Caki2 (cell line): ENCODE data around the gene CCDC174. TPM values are rescaled to one million over a fixed set of nuclear protein-coding genes. Genes with fewer than 3 reads are reported as not detected.
"Not testable (repeated sequence)": the region's sequence is repeated elsewhere in the genome, so short reads cannot be mapped to it uniquely, and the experiment has no call there.

Experiments
- DNase-seq: peaks from one replicate; pipeline ENCODE4 v3.0.0-alpha.2; 2015; ENCODE audit warnings: low read depth
- in situ Hi-C: cut with HindIII; loops from 2 replicates; pipeline ENCODE4 v1.10.0; 2016; ENCODE audit warnings: low sequenced_read_pairs, low pct_unique_long_range_greater_than_20kb, mixed read lengths
- total RNA-seq: library from RNA; depleted of rRNA; stranded (reverse); fragments of >200 nt; shearing (Covaris generic); gene quantifications from 2 replicates; pipeline ENCODE4 v1.2.3, GENCODE V29; 2014; ENCODE audit warnings: low replicate concordance

Gene CCDC174
- total RNA-seq, 1 experiment from 2014 or later, result 7.1 TPM

DNA sequence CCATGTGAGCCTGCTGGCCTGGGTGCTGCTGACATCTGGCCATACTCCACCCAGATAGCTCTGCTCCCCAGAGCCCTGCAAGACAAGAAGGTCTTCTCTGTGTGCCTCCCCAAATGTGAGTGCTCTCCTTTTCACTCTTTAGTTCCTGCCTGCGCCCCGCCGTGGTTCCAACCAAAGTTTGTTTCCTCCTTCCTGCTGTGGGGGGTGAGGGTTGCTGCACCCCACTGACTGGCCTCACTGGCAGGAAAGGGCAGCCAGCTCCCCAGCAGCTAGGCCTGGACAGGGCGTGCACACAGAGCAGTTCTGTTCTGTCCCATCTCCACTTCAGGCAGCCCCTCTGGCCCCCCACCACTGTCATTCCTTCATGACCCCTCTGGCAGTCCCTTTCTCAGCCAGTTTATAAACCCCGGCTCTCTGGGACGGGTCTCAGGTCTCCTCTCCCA, 5.4 kb upstream of the CCDC174 start:
- in situ Hi-C loops, result no loop called here

GRCh38 chr3:14646589-14647413, 4.8 kb upstream of the CCDC174 start:
- in situ Hi-C loops, result no loop called here
- no peak for DNase-seq

More for the DNA sequence above, 5.4 kb upstream of the CCDC174 start:
- no peak for DNase-seq

DNA sequence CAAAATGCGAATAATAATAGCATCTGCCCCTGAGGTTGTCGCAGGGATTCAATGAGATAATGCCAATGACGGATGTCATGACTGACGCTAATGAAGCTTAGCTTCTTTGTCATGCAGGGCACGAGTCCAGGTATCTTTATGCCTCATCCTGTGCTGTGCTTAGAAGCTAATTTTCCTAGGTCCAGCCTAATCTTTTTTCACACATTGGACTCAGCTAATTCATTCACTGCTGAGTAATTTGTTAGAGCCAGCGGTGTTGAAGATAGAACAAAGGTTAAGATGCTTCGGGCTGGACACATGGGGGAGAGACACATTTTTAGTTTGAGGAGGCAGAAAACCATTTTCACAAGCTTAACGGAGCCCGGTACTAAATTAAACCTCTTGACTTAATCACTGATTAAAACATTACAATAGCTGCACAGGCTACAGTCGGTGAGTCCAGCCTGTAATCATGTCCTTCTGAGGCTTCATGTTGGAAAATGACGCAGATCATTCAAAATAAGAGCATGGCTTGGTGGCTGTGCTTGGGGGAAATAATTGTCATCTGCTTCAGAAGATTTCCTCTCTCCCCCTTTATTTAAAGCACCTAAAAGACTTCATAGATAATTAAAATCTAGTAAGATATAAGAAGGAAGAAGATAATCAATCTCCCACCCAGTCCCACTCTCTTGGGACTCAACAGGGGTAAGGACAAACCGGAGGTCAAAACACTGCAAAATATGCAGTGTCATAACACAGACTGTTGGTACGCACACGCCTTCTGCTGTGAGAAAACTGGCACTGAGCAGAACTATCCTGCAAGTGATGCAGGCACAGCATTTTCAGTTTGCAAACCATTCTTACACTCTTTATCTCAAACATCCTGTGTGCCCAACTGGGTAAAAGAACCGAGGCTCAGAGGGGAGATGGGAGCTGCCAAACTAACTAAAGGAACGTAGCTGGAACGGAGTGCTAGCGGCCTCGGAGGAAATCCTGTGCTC, 3.3 kb upstream of the CCDC174 start:
- in situ Hi-C loops, result no loop called here
- DNase-seq, result peak; percentile 28

- in situ Hi-C loops, result no loop called here
- peak; percentile 15 for DNase-seq
Measured at GRCh38 chr3:14649466-14649865, 2.1 kb upstream of the CCDC174 start.

GRCh38 chr3:14650193-14650592, 1.4 kb upstream of the CCDC174 start:
- in situ Hi-C loops, result no loop called here
- no peak for DNase-seq

- in situ Hi-C loops, result not testable (repeated sequence)
Measured at GRCh38 chr3:14652360-14652907, 872 bp downstream of the CCDC174 start.

DNA sequence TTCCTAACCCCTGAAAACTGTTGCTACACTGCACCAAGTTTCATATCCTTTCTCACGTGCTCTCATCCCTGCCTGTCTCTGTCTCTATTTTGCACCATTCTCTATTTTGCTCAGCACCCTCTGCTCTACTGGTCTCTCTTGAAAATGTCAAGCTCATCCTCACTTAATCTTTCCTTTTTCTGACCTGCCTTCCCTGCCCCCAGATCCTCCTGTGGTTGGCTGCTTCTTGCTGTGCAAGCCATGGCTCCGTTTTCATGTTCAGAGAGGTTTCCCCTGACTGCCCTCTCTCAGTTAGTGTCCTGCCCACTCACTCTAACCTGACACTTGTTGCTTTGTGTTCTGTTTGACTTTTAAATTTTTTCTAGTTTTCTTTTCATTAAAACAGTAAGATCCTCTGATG, 6.0 kb downstream of the CCDC174 start:
- DNase-seq, result no peak
- in situ Hi-C loops, result no loop called here

More at GRCh38 chr3:14652360-14652907, 872 bp downstream of the CCDC174 start:
- not testable (repeated sequence) for DNase-seq

GRCh38 chr3:14658978-14659377, 7.4 kb downstream of the CCDC174 start:
- in situ Hi-C loops, result no loop called here
- no peak for DNase-seq

DNA sequence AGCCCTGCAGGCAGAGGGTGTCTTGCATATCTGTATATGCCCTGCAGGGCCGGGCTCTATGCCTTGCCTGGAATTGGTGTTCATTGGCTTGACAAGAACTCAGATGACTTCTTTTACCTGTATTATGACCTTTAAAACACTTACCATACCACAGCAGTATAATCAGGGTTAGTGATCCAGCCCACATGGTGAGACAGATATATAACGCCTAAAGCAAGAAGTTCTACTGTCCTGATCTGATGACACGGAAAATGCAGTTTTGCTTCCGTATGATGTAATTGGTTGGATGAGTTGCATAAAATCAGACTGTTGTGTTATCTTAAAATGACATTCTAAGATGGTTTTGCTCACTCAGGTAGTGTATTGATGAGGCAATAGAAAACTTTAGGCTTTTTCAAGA, 9.4 kb downstream of the CCDC174 start:
- DNase-seq, result no peak
- in situ Hi-C loops, result no loop called here

- no peak for DNase-seq
- in situ Hi-C loops, result no loop called here
Measured at GRCh38 chr3:14663396-14664135, 12.0 kb downstream of the CCDC174 start.

DNA sequence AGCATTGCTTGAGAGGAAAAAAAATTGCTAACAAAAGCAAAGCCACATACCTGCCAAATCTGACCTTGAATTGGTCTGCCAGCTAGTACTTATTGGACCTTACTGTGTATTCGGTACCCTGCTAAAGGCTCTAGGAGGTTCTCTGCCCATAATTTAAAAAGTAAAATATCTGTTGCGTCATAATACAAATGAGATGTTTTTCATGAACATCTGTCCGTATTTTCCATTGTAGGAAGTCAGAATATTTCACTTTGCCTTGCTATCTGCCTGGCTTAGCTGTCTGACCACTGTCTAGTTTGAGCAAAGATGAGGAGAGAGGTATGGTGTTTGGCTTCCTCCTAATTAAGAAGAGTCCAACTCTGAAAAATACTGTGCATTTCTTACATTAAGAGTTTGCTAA, 12.6 kb downstream of the CCDC174 start:
- in situ Hi-C loops, result no loop called here
- DNase-seq, result no peak

DNA sequence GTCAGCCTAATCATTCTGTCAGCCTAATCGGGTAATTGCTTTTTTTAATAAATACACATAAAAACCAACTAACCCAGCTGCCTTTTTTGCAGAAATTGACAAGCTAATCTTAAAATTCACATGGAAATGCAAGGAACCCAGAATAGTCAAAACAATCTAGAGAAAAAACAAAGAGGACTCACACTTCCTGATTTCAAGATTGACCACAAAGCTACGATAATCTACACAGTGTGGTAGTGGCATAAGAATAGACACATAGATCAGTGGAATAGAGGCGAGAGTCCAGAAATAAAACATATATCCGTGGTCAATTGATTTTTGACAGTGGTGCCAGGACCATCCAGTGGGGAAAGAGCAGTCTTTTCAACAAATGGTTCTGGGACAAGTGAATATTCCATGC, 21.0 kb downstream of the CCDC174 start:
- in situ Hi-C loops, result no loop called here
- DNase-seq, result no peak

- in situ Hi-C loops, result no loop called here
Measured at GRCh38 chr3:14674841-14675240, 23.3 kb downstream of the CCDC174 start, which contains the start of gene C3orf20. Gene C3orf20 (plus strand): TSS chr3:14675141. CDS start chr3:14682714, 7,573 bp downstream.

GRCh38 chr3:14676881-14677280, 25.3 kb downstream of the CCDC174 start:
- no peak for DNase-seq
- in situ Hi-C loops, result no loop called here

More at GRCh38 chr3:14674841-14675240, 23.3 kb downstream of the CCDC174 start, which contains the start of gene C3orf20:
- DNase-seq, result no peak

GRCh38 chr3:14678015-14678503, 26.5 kb downstream of the CCDC174 start:
- in situ Hi-C loops, result no loop called here
- DNase-seq, result no peak

- in situ Hi-C loops, result no loop called here
- DNase-seq, result no peak
Measured at GRCh38 chr3:14680115-14680514, 28.6 kb downstream of the CCDC174 start.

DNA sequence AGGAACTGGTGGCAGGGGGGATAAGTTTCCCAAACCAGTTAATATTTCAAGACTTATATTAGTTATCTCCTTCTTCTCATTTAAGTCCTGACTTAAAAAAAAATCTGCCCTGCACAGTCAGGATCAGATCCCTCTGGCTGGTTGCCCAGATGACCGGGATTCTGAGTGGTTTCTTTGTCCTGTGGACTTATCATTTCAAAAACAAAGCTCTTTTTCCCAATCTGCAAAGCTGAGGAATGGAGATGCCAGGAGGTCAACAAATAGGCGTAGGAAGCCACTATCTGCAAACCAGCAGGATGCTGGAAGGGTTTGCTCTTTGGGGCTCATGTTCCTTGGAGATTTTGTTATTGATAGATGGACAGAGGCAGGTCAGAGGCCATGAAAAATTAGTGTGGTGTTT, 29.2 kb downstream of the CCDC174 start:
- in situ Hi-C loops, result no loop called here

GRCh38 chr3:14684447-14684846, 32.9 kb downstream of the CCDC174 start:
- DNase-seq, result no peak
- in situ Hi-C loops, result no loop called here

More for the DNA sequence above, 29.2 kb downstream of the CCDC174 start:
- no peak for DNase-seq
